ENCODE measurements around the gene AGO4.
"Not testable (repeated sequence)": the region's sequence is repeated elsewhere in the genome, so short reads cannot be mapped to it uniquely, and the experiment has no call there.

AGO4 gene

GRCh38 chr1:35807614-35808449 is at the start of gene AGO4:
AGO4 (plus strand) TSS chr1:35808016; CDS start chr1:35808417, 401 bp downstream.
- DNase-seq (ENCODE audit: low spot score): peak; percentile 88

GRCh38 chr1:35762141-35762540 is 45.7 kb upstream of the AGO4 start:
- no peak for DNase-seq (ENCODE audit: low spot score)

GRCh38 chr1:35763201-35763600 is 44.6 kb upstream of the AGO4 start:
- no peak for DNase-seq (ENCODE audit: low spot score)

- no peak for DNase-seq (ENCODE audit: low spot score)
These were observed 43.5 kb upstream of the AGO4 start for GRCh38 chr1:35764283-35764682.

- DNase-seq (ENCODE audit: low spot score): no peak
These were observed 39.2 kb upstream of the AGO4 start for GRCh38 chr1:35768350-35769187.

GRCh38 chr1:35769188-35769758 is 38.5 kb upstream of the AGO4 start:
- peak; percentile 96 for DNase-seq (ENCODE audit: low spot score)

- DNase-seq (ENCODE audit: low spot score): no peak
These were observed 34.1 kb upstream of the AGO4 start for GRCh38 chr1:35773711-35774110.

GRCh38 chr1:35776172-35776571 is 31.6 kb upstream of the AGO4 start:
- not testable (repeated sequence) for DNase-seq (ENCODE audit: low spot score)

GRCh38 chr1:35777109-35777508 is 30.7 kb upstream of the AGO4 start:
- DNase-seq (ENCODE audit: low spot score): no peak

- no peak for DNase-seq (ENCODE audit: low spot score)
These were observed 24.7 kb upstream of the AGO4 start for GRCh38 chr1:35783055-35783583.

GRCh38 chr1:35784364-35784763 is 23.5 kb upstream of the AGO4 start:
- not testable (repeated sequence) for DNase-seq (ENCODE audit: low spot score)

GRCh38 chr1:35788139-35788538 is 19.7 kb upstream of the AGO4 start:
- DNase-seq (ENCODE audit: low spot score): no peak

GRCh38 chr1:35790670-35791069 is 17.1 kb upstream of the AGO4 start:
- DNase-seq (ENCODE audit: low spot score): no peak

GRCh38 chr1:35795295-35795694 is 12.5 kb upstream of the AGO4 start:
- DNase-seq (ENCODE audit: low spot score): no peak

- DNase-seq (ENCODE audit: low spot score): no peak
These were observed 10.4 kb upstream of the AGO4 start for GRCh38 chr1:35797380-35797779.

GRCh38 chr1:35798019-35798418 is 9.8 kb upstream of the AGO4 start:
- not testable (repeated sequence) for DNase-seq (ENCODE audit: low spot score)

- not testable (repeated sequence) for DNase-seq (ENCODE audit: low spot score)
These were observed 7.5 kb upstream of the AGO4 start for GRCh38 chr1:35800167-35800887.

- DNase-seq (ENCODE audit: low spot score): peak; percentile 73
These were observed 766 bp downstream of the AGO4 start for GRCh38 chr1:35808450-35809113.

- DNase-seq (ENCODE audit: low spot score): no peak
These were observed 1.6 kb downstream of the AGO4 start for GRCh38 chr1:35809114-35810095.

Measured in AG20443 (cell line).